ENCODE measurements around the gene ADIPOR2.

Gene ADIPOR2

DNA sequence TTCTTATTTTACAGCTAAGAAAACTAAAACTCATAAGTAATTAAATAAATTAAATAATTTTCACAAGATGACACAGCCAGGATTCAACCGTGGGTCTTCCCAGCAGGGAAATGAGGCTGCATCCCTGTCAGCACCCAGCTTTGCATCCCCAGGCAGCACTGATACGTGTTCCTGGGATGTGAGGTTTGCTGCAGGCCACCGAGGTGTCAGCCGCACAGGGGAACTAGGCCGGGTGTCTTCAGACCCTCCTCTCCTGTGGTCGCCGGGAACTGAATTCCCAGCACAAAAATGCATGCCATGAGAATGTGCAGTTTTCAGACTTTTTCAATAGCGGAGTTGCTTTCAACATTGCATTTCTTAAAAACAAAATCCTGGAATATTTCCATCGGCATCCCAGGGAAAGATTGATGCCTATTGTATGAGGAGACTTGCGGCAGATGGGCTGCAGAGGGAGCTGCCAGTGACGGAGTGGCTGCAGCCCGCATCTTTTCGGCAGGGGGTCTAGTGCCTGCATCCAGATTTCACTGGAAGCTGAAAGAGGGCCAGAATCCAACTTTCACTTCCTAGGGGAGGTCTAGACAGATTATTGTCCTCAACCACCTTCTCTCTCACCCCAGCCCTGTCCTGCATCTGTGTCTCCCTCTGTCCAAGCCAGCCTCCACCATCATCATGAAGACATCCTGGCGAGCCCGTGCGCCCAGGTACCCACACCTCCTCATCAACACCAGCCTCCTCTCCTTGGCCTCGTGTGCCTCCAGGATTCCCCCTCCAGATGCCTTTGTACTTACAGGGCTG lies 142.1 kb downstream of the ADIPOR2 start:
- DNase-seq, result no peak

DNA sequence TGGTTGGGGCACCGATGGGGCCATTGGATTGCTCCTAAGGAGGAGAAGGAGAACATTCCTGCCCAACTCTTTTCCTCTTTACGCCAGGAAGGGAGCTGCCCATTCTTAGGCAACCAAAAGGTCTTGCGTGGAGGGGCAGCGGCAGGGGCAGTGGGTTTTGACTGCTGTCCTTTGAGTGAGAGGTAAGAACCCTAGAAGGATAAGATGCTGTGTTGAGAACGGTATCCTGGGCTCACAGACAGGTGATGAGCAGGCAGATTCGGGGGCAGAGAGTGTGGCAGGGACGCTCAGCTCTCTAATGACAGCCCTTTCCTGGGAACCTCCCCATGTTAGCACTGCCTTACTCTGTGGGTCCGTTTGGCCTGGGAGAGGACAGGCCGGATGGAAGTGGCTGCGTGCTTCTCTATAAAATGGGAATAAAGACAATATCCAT lies 142.7 kb downstream of the ADIPOR2 start:
- DNase-seq, result no peak

DNA sequence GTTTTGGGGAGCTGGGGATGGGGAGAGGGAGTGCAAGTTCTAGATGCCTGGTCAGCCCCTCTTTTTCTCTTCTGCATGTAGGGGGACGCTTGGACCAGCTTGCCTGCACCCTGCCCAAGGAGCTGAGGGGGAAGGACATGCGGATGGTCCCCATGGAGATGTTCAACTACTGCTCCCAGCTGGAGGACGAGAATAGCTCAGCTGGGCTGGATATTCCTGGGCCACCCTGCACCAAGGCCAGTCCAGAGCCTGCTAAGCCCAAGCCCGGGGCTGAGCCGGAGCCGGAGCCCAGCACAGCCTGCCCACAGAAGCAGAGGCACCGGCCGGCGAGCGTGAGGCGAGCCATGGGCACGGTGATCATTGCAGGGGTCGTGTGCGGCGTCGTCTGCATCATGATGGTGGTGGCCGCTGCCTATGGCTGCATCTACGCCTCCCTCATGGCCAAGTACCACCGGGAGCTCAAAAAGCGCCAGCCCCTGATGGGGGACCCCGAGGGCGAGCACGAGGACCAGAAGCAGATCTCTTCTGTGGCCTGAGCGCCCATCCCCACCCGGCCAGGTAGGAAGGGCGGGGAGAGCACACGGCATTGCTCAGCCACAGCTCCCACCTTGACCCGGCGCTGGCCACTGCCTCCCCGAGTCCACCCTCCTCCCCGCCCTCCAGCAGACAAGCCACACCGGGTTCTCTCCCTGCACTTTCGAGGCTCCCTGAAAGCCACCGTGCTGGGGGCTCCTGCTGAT lies 143.5 kb downstream of the ADIPOR2 start:
- DNase-seq, result no peak

DNA sequence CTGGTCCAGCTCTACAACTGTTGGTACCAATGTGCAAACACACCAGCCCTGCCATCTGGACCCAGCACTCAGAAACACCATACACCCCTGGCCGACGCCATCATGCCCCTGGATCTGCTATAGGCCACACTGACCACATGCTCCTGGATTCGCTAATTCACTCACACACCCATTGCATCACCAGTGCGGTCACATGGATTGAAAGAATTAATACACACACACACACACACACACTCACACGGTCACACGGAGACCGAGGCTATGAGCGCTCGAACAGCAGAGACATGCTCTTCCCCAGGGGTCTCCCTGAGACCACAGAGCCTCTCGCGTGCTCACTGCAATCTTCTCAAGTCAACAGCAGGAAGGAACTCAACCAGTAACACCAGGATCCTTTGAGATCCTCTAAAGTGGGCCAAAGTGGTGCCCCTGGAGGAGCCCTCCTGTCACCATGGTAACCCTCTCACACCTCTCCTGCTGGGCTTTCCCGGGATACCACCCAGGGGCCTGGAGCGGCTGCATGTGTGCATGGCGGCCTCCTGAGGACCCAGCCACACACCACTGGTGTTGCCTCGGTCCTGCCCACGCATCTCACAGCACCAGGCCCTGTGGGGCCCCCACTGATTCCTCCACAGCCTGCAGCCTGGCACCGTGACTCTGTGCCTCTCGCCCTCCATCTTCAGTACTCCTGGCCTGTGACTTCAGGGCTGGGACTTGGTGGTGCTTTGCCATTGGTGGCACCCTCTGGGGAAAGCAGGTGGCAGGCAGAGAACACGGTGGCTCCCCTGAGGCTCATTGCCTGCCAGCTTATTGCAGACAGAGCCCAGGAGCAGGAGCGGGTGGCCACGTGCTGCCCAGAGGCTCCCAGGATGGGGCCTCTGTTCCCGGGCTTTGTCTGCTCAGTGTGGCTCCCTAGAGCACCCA lies 144.6 kb downstream of the ADIPOR2 start:
- DNase-seq, result no peak

DNA sequence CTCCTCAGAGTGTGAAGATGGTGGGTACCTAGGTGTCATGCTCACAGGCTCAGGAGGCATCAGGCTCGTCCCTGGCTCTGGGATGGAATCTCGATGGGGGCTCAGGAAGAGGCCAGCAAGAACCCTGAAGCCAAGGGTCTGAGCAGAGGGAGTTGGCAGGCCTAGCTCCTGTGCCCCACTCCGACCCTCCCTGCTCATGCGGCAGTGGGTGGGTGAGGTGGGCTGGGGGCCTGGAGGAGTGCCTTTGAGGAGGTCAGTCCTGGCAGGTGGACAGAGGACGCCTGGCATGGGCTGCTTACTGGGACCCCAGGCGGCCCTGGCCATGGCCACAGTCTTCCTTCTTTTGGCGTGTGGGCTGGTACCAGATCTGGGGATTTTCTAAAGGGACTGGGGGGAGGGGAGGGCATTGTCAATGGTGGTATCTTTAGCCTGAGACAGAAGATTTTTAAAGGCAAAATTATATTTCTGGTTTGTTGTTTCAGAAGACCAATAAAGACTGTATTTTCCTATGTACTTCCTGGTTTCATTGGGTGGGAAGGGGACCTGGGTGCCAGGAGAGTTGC lies 145.5 kb downstream of the ADIPOR2 start:
- DNase-seq, result no peak

DNA sequence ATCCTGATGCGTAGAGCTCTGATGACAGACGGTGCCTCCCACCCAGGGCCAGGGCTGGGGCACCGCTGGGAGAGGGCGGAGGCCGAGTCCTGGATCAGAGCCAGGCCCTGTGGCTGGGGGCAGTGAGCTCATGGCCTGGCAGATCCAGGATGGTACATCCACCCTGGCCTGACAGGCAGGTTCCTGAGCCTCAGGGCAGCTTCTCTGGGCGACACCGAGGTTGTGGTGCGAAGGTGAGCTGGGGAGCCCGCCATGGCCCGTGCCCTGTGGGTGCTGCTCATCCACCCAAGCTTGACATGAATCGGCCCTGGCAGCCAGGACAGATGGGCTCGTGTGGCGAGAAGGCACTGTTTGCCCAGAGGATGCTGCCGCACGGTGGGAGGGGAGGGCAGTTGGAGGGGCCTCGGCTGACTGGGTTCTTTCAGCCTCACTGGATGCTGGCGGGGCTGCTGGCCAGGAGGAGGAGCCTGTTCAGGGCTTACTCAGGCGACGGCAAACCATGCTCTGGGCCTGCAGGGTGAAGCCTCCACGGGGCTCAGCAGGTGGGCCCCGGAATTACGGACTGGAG lies 146.1 kb downstream of the ADIPOR2 start:
- no peak for DNase-seq

DNA sequence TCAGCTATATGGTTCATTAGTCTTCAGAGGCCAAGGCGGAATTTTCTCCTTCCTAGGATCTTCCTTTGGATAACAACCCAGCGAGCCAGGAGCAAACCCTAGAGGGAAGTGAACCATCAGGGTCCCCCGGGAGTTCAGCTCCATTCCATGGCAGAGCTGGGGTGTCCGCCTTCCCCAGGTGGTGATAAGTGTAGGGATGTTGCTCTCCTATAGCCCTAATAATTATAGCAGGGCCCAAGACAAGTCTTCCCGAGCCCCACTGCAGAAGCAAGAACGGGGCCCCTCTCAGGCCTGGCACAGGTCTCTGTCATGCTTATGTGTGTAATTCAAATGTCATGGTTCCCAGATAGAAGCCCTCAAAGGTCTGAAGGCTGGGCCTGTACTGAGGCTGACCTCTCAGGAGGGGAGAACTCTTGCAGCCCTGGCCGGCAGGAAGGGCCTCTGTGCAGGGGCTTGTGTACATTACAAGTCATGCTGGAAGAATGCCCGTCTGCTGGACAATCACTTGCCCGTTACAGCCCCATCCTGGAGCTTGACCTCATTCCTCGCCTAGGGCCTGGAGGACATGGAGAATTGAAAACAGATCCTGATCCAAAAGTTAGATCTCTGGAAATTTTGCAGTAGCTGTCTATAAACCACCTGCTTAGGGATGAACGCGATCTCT lies 146.8 kb downstream of the ADIPOR2 start:
- no peak for DNase-seq

Data from CD4-positive, alpha-beta T cell treated with Interleukin-4 for 4 hours (primary cell).